NT2/D1 (cell line): ENCODE data around the gene RANGAP1.

Source experiments
- DNase-seq: peaks from one replicate; pipeline ENCODE4 v3.0.0-alpha.2; 2011; ENCODE audit warnings: low read depth, low spot score
- H3K27me3 ChIP-seq: 2 replicates; pipeline ENCODE4 v1.6.0; 2011; ENCODE audit warnings: mild to moderate bottlenecking; ENCODE audit not compliant: insufficient read length, insufficient read depth
- H3K36me3 ChIP-seq: 2 replicates; pipeline ENCODE4 v1.6.1; 2011; ENCODE audit warnings: mild to moderate bottlenecking, low read length, mixed read lengths; ENCODE audit not compliant: insufficient read depth, insufficient read length
- H3K4me1 ChIP-seq: 2 replicates; pipeline ENCODE4 v1.5.1; 2011; ENCODE audit not compliant: insufficient read depth, insufficient read length
- H3K4me3 ChIP-seq: 2 replicates; pipeline ENCODE4 v1.5.1; 2011; ENCODE audit warnings: low read depth; ENCODE audit not compliant: insufficient read length
- H3K9ac ChIP-seq: 2 replicates; pipeline ENCODE4 v1.6.0; 2011; ENCODE audit warnings: low read depth; ENCODE audit not compliant: insufficient read length
- H3K9me3 ChIP-seq: 2 replicates; pipeline ENCODE4 v1.5.1; 2011; ENCODE audit warnings: mild to moderate bottlenecking, low read length; ENCODE audit not compliant: insufficient read depth
- SUZ12 ChIP-seq: IDR thresholded peaks from 2 replicates; pipeline ENCODE4 v1.6.1; 2011; ENCODE audit not compliant: insufficient read length, insufficient read depth; ENCODE audit errors: extremely low read depth
- YY1 ChIP-seq: IDR thresholded peaks from 2 replicates; pipeline ENCODE4 v1.6.1; 2011; ENCODE audit not compliant: insufficient read length, insufficient read depth
- ZNF274 ChIP-seq: IDR thresholded peaks from 2 replicates; pipeline ENCODE4 v1.6.1; 2011; ENCODE audit warnings: mild to moderate bottlenecking, low read depth, low read length

The RANGAP1 gene

DNA sequence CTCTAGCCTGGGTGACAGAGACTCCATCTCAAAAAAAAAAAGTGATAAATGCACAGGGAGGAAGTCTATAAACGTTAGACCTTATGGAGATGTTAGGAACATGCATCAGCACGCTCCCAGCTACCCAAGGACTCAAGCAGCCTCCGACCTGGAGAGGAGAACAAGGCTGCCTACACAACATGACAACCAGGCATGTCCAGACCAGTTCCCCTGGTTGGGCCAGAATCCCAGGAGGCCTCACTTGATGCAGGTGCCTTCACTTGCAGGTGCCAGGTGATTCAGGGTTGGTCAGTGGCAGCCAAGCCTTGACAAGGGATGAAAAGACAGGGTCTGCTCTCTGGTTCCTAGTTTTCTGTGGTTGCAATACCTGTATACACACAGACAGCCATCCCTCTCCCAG lies 5.9 kb downstream of the RANGAP1 start:
- no peak for DNase-seq
- no peak for TF ChIP-seq YY1
- TF ChIP-seq SUZ12: no peak
- no peak for TF ChIP-seq ZNF274
- Histone ChIP-seq H3K4me3 (no peak overlapping the region), H3K36me3 (peaks cover 77% of the 10 kb centered on the region), H3K4me1 (no peaks in the 10 kb centered on the region), H3K9ac (no peak overlapping the region), H3K27me3 (no peaks in the 10 kb centered on the region), H3K9me3 (no peaks in the 10 kb centered on the region)

DNA sequence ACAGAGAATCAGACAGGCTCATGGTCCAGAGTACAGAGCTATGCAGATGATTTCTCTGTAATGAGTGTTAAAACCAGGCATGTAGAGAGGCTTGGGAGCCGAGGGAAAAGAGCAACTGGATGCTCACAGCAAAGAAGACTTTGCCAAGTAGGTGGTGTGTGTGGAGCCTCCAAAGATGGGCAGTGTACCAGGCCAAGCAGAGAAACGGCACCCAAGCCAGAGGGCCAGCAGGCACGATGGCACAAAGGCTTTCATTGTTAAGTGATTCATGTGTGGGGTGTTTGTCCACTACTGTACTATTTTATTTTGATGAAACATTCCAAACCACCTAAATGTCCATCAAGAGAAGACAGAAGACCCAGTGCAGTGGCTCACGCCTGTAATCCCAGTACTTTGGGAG lies 11.1 kb downstream of the RANGAP1 start:
- peaks cover 77% of the 10 kb centered on the region for H3K36me3 ChIP-seq
- no peak overlapping the region for H3K9ac ChIP-seq
- no peaks in the 10 kb centered on the region for H3K9me3 ChIP-seq
- no peaks in the 10 kb centered on the region for H3K27me3 ChIP-seq
- TF ChIP-seq ZNF274 (no peak), SUZ12 (no peak), YY1 (no peak)
- no peaks in the 10 kb centered on the region for H3K4me1 ChIP-seq
- no peak overlapping the region for H3K4me3 ChIP-seq
- DNase-seq: no peak

GRCh38 chr22:41273128-41273527 lies 12.9 kb downstream of the RANGAP1 start:
- TF ChIP-seq SUZ12 (no peak), YY1 (no peak), ZNF274 (no peak)
- Histone ChIP-seq H3K9me3 (no peaks in the 10 kb centered on the region), H3K4me3 (no peak overlapping the region), H3K36me3 (peaks cover 78% of the 10 kb centered on the region), H3K27me3 (no peaks in the 10 kb centered on the region), H3K4me1 (no peaks in the 10 kb centered on the region), H3K9ac (no peak overlapping the region)
- DNase-seq: no peak

GRCh38 chr22:41271787-41272186 lies 14.2 kb downstream of the RANGAP1 start:
- no peaks in the 10 kb centered on the region for H3K9me3 ChIP-seq
- H3K9ac ChIP-seq: no peak overlapping the region
- TF ChIP-seq ZNF274 (no peak), YY1 (no peak), SUZ12 (no peak)
- no peaks in the 10 kb centered on the region for H3K4me1 ChIP-seq
- H3K36me3 ChIP-seq: peaks cover 80% of the 10 kb centered on the region
- H3K27me3 ChIP-seq: no peaks in the 10 kb centered on the region
- no peak for DNase-seq
- H3K4me3 ChIP-seq: no peak overlapping the region

- H3K4me3 ChIP-seq: no peak overlapping the region
- H3K9me3 ChIP-seq: no peaks in the 10 kb centered on the region
- H3K36me3 ChIP-seq: peaks cover 84% of the 10 kb centered on the region
These were observed 18.0 kb downstream of the RANGAP1 start for GRCh38 chr22:41267958-41268357.

GRCh38 chr22:41264408-41264941 lies 21.5 kb downstream of the RANGAP1 start:
- H3K9me3 ChIP-seq: no peaks in the 10 kb centered on the region
- TF ChIP-seq YY1 (no peak), ZNF274 (no peak), SUZ12 (no peak)
- no peaks in the 10 kb centered on the region for H3K4me1 ChIP-seq
- H3K9ac ChIP-seq: no peak overlapping the region
- H3K27me3 ChIP-seq: no peaks in the 10 kb centered on the region
- DNase-seq: no peak
- H3K4me3 ChIP-seq: no peak overlapping the region
- peaks cover 92% of the 10 kb centered on the region for H3K36me3 ChIP-seq

More at GRCh38 chr22:41267958-41268357, 18.0 kb downstream of the RANGAP1 start:
- Histone ChIP-seq H3K9ac (no peak overlapping the region), H3K4me1 (no peaks in the 10 kb centered on the region), H3K27me3 (no peaks in the 10 kb centered on the region)
- TF ChIP-seq ZNF274: no peak
- TF ChIP-seq YY1: no peak
- TF ChIP-seq SUZ12: no peak
- DNase-seq: no peak

GRCh38 chr22:41263704-41264103 lies 22.3 kb downstream of the RANGAP1 start:
- no peak for TF ChIP-seq ZNF274
- TF ChIP-seq SUZ12: no peak
- TF ChIP-seq YY1: no peak

GRCh38 chr22:41262250-41262765 lies 23.7 kb downstream of the RANGAP1 start:
- H3K36me3 ChIP-seq: peaks cover 91% of the 10 kb centered on the region
- TF ChIP-seq YY1 (no peak), ZNF274 (no peak), SUZ12 (no peak)
- H3K27me3 ChIP-seq: no peaks in the 10 kb centered on the region
- H3K9ac ChIP-seq: no peak overlapping the region
- no peaks in the 10 kb centered on the region for H3K9me3 ChIP-seq
- H3K4me1 ChIP-seq: peaks cover 4% of the 10 kb centered on the region
- no peak for DNase-seq
- H3K4me3 ChIP-seq: no peak overlapping the region

More at GRCh38 chr22:41263704-41264103, 22.3 kb downstream of the RANGAP1 start:
- H3K27me3 ChIP-seq: no peaks in the 10 kb centered on the region
- no peak overlapping the region for H3K4me3 ChIP-seq
- H3K9me3 ChIP-seq: no peaks in the 10 kb centered on the region
- H3K9ac ChIP-seq: no peak overlapping the region
- H3K4me1 ChIP-seq: no peaks in the 10 kb centered on the region
- no peak for DNase-seq
- peaks cover 92% of the 10 kb centered on the region for H3K36me3 ChIP-seq
